HG02623 (cell line): ENCODE data around the gene OR4M1.
"Not testable (repeated sequence)": the region's sequence is repeated elsewhere in the genome, so short reads cannot be mapped to it uniquely, and the experiment has no call there.

Experiments
- ATAC-seq: cut with Tn5 transposase; IDR thresholded peaks from one replicate; pipeline ENCODE4 v1.9.1; 2021; ENCODE audit warnings: moderate library complexity; ENCODE audit not compliant: unreplicated experiment

Gene OR4M1

DNA sequence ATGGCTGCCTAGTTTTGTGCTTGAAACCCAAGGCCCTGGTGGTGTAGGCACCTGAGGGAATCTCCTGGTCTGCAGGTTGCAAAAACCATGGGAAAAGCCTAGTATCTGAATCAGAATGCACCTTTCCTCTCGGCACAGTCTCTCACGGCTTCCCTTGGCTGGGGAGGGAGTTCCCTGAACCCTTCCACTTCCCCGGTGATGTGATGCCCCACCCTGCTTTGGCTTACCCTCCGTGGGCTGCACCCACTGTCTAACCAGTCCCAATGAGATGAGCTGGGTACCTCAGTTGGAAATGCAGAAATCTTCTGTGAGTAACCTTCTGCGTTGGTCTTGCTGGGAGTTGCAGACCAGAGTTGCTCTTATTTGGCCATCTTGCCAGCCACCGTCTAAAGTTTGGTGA lies 47.7 kb downstream of the OR4M1 start:
- ATAC-seq, result not testable (repeated sequence)

DNA sequence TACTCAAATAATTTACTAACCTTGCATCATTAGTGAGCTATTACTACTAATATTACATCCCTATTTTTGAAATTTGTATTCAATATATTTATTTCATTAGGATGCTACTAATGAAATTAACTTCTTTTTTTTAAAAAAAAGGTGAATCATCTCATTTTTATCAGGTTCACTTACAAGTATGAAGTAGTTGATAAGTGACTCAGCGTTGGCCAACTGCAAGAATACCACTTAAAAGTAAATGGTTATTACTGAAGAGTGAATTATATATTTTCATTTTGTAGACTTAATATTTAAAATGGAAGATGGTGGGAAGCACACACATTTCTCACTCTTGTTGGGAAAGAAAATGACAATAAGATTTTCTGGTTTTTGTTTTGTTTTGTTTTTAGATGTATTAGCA lies 49.9 kb downstream of the OR4M1 start:
- ATAC-seq, result no peak

DNA sequence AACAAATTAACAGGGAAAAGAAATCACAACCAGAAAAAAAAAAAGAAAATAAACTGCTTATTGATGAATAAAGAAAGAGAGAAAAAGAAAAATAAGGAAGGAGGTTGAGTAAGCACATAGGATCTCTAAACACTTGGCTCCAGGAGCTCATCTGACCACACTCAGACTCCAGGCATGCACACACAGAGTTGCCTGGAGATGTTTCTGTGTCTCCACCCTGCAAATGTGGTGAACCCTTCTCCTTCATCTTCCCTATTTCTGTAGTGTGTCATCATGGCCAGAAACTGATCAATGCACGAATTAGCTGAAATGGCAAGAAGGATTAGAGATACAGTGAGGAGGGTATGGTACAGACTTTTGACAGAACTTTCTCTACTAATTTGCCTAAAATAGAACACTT lies 50.5 kb downstream of the OR4M1 start:
- ATAC-seq, result no peak

DNA sequence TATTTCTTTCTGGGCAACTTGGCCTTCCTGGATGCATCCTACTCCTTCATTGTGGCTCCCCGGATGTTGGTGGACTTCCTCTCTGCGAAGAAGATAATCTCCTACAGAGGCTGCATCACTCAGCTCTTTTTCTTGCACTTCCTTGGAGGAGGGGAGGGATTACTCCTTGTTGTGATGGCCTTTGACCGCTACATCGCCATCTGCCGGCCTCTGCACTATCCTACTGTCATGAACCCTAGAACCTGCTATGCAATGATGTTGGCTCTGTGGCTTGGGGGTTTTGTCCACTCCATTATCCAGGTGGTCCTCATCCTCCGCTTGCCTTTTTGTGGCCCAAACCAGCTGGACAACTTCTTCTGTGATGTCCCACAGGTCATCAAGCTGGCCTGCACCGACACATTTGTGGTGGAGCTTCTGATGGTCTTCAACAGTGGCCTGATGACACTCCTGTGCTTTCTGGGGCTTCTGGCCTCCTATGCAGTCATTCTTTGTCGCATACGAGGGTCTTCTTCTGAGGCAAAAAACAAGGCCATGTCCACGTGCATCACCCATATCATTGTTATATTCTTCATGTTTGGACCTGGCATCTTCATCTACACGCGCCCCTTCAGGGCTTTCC lies 54.4 kb downstream of the OR4M1 start:
- not testable (repeated sequence) for ATAC-seq

DNA sequence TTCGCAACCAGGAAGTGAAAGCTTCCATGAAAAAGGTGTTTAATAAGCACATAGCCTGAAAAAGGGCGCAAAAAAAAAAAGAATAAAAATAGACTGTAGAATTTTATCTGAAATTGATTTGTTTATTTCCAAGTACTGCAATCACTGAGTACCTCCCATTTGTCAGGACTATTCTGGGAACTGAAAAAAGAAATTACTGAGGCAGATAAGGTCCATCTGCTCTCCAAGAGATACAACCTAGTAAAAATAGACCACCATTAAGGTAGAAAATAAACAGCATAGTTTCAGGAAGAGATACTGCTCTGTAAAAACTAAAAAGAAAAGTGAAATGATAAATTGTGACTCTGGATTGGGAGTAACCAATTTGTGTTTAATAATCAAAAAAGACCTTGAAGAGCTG lies 55.0 kb downstream of the OR4M1 start:
- ATAC-seq, result no peak
